Measurements from ENCODE around the gene ARPP19.

GRCh38 chr15:52514482-52514881 is 54.3 kb downstream of the ARPP19 start:
- TF ChIP-seq CTCF (conservative IDR thresholded peaks at IDR 0.05) (no peak), ZFX (IDR thresholded peaks at IDR 0.05) (no peak)

All from C4-2B (cell line).